Measurements from ENCODE around the gene ROBO1. TPM values are rescaled to one million over a fixed set of nuclear protein-coding genes. Genes with fewer than 3 reads are reported as not detected.

ROBO1 gene
- total RNA-seq, 1 donor from 2014 or later = 250 TPM

DNA sequence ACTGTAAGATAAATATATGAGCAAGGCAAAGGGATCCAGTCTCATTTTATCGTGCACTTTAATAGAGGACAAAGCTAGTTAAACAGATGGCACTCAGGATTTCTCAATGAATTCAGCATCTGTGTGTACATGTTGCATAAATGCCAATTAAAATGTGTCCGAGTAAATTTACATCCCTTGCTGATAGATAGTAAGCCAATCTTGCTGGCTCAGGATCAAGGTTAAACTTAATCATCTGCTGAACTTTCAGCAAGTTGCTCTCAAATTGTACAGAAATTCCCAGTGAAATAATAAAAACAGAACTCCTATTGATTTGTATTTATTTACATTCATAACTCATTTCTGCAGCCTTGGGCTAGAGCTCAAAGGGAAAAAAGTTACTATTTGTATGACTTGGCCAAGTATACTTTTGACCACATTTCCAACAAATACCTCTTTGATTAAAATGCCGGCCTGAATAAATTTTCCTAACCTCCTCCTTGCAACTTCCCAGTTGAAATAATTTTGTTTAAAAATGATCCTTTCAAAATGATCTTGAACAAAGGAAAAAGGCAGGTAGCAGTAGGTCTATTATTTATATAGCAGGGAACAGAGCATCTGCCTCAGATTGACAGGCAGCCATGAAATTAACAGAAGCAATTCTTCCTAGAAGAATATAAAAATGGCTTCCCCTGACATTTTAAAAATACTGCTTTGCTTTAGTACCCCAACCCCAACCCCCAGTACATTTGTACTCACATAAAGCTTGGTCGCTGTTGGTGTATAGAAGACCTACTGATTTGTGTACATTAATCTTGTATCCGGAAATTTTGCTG is 1001.9 kb downstream of the ROBO1 start:
- H3K27ac Mint-ChIP-seq (ENCODE audit: unreplicated experiment) = no peak overlapping the region
- no peaks in the 10 kb centered on the region for H3K9me3 Mint-ChIP-seq (ENCODE audit: unreplicated experiment)
- no peak overlapping the region for H3K4me3 Mint-ChIP-seq (ENCODE audit: unreplicated experiment)
- peaks cover 18% of the 10 kb centered on the region for H3K4me1 Mint-ChIP-seq (ENCODE audit: unreplicated experiment)
- H3K36me3 Mint-ChIP-seq (ENCODE audit: low read depth, unreplicated experiment) = no peaks in the 10 kb centered on the region
- DNase-seq (ENCODE audit: low spot score) = no peak
- H3K27me3 Mint-ChIP-seq (ENCODE audit: unreplicated experiment) = peaks cover 5% of the 10 kb centered on the region
- TF ChIP-seq, protein P1, sequence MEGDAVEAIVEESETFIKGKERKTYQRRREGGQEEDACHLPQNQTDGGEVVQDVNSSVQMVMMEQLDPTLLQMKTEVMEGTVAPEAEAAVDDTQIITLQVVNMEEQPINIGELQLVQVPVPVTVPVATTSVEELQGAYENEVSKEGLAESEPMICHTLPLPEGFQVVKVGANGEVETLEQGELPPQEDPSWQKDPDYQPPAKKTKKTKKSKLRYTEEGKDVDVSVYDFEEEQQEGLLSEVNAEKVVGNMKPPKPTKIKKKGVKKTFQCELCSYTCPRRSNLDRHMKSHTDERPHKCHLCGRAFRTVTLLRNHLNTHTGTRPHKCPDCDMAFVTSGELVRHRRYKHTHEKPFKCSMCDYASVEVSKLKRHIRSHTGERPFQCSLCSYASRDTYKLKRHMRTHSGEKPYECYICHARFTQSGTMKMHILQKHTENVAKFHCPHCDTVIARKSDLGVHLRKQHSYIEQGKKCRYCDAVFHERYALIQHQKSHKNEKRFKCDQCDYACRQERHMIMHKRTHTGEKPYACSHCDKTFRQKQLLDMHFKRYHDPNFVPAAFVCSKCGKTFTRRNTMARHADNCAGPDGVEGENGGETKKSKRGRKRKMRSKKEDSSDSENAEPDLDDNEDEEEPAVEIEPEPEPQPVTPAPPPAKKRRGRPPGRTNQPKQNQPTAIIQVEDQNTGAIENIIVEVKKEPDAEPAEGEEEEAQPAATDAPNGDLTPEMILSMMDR (IDR thresholded peaks at IDR 0.05; ENCODE audit: unreplicated experiment) = no peak

DNA sequence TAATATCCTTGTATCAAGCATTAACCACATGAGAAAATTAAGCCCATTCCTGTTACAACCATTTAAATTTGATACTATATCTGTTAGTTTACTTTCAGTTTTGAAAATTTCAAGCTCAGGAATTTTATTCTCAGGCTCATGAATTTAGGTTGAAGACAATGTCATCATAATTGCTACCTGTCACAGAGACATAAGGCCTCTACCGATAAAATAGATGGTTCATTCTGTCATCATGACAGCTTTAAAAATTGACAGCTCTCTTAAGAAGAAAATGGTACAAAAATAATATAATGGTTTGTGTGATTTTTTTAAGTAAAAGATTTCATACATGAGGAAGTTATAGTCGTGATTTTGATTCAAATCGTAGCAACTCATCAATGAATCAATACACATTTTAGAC is 1003.2 kb downstream of the ROBO1 start:
- Mint-ChIP-seq H3K4me3 (ENCODE audit: unreplicated experiment) (no peak overlapping the region), H3K4me1 (ENCODE audit: unreplicated experiment) (peaks cover 13% of the 10 kb centered on the region), H3K27me3 (ENCODE audit: unreplicated experiment) (peaks cover 5% of the 10 kb centered on the region), H3K9me3 (ENCODE audit: unreplicated experiment) (no peaks in the 10 kb centered on the region), H3K36me3 (ENCODE audit: low read depth, unreplicated experiment) (no peaks in the 10 kb centered on the region), H3K27ac (ENCODE audit: unreplicated experiment) (no peak overlapping the region)
- DNase-seq (ENCODE audit: low spot score) = no peak
- TF ChIP-seq, protein P1 (IDR thresholded peaks at IDR 0.05; ENCODE audit: unreplicated experiment) = no peak

DNA sequence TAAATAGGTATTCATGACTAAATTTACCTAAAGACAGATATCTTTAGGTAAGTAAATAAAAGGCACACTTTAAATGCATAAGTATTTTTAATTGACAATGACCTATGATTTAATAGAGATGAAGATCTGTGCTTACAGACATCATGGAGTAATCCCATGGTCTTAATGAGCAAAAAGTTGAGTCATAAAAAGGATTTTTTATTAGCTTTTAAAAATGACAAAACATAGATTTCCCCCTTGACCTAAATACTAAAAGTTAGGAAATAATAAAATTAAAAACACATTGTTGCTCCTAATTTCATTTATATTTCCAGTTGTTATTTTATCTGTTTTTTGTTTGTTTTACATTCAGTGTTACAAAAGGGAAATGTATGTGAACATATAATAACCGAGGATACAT is 1005.7 kb downstream of the ROBO1 start:
- no peak for DNase-seq (ENCODE audit: low spot score)
- Mint-ChIP-seq H3K36me3 (ENCODE audit: low read depth, unreplicated experiment) (no peaks in the 10 kb centered on the region), H3K27ac (ENCODE audit: unreplicated experiment) (no peak overlapping the region), H3K9me3 (ENCODE audit: unreplicated experiment) (no peaks in the 10 kb centered on the region), H3K4me3 (ENCODE audit: unreplicated experiment) (no peak overlapping the region), H3K27me3 (ENCODE audit: unreplicated experiment) (no peaks in the 10 kb centered on the region), H3K4me1 (ENCODE audit: unreplicated experiment) (peaks cover 9% of the 10 kb centered on the region)
- TF ChIP-seq, protein P1 (IDR thresholded peaks at IDR 0.05; ENCODE audit: unreplicated experiment) = no peak

DNA sequence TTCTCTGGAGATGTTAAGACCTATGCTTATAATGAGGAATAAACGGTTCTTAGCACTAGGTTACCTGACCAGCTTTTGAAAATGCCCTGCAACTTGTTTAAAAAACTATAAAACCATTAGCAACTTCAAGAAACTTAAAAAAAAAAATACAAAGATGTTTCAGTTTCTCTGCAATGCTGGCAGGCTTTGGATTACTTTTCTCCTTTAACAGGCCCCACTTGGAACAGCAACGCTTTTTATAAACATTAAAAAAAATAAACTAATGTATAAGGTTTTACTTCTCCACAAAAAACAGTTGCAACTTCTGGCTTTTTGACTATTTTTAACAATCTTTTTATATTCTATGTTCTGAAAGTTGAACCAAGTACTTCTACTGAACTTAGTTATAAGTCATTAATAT is 1006.7 kb downstream of the ROBO1 start:
- Mint-ChIP-seq H3K9me3 (ENCODE audit: unreplicated experiment) (no peaks in the 10 kb centered on the region), H3K4me3 (ENCODE audit: unreplicated experiment) (no peak overlapping the region), H3K27ac (ENCODE audit: unreplicated experiment) (no peak overlapping the region), H3K36me3 (ENCODE audit: low read depth, unreplicated experiment) (no peaks in the 10 kb centered on the region), H3K27me3 (ENCODE audit: unreplicated experiment) (no peaks in the 10 kb centered on the region), H3K4me1 (ENCODE audit: unreplicated experiment) (peaks cover 9% of the 10 kb centered on the region)
- TF ChIP-seq, protein P1 (IDR thresholded peaks at IDR 0.05; ENCODE audit: unreplicated experiment) = no peak
- no peak for DNase-seq (ENCODE audit: low spot score)

DNA sequence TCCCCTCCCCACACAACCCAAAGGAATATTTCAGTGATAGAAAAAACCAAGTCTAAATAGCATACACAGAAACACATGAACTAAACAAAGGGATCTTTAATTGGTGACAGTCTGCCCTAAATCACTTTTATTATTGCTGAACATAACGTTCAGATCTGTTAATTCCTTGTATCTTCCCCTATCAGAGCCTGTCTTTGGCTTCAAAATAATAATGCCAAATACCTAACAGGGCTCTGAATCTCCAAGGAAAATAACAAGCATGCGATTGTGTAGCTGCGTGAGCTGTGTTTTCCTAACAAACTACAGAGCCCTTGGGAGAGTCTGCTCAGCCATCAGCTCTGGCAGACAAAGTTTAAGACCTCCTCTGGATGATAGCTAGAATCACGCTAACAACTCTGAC is 1010.1 kb downstream of the ROBO1 start:
- no peak for DNase-seq (ENCODE audit: low spot score)
- Mint-ChIP-seq H3K36me3 (ENCODE audit: low read depth, unreplicated experiment) (no peaks in the 10 kb centered on the region), H3K4me1 (ENCODE audit: unreplicated experiment) (peaks cover 10% of the 10 kb centered on the region), H3K27me3 (ENCODE audit: unreplicated experiment) (no peaks in the 10 kb centered on the region), H3K27ac (ENCODE audit: unreplicated experiment) (no peak overlapping the region), H3K4me3 (ENCODE audit: unreplicated experiment) (no peak overlapping the region), H3K9me3 (ENCODE audit: unreplicated experiment) (no peaks in the 10 kb centered on the region)
- TF ChIP-seq, protein P1 (IDR thresholded peaks at IDR 0.05; ENCODE audit: unreplicated experiment) = no peak

Measured in endothelial cell (in vitro differentiated cells).